B cell (primary cell): ENCODE measurements around the gene HACE1. TPM values are rescaled to one million over a fixed set of nuclear protein-coding genes. Genes with fewer than 3 reads are reported as not detected.

Source experiments
- ATAC-seq: fragments of 200-7000 bp; cut with Tn5 transposase; one replicate; pipeline ENCODE4 v1.10.0; 2021; ENCODE audit warnings: low read depth, mild to moderate bottlenecking, moderate number of reproducible peaks, moderate library complexity
- CTCF ChIA-PET: fragments of 350-600 bp; sonication (Branson Sonifier 250); formaldehyde crosslinking; loops from one replicate; lab custom pipeline; 2021; ENCODE audit warnings: antibody characterized with exemption, inconsistent platforms; lab: Charles Lee
- POLR2A ChIA-PET: fragments of 350-600 bp; sonication (Branson Sonifier 250); formaldehyde crosslinking; loops from one replicate; lab custom pipeline; 2021; ENCODE audit warnings: antibody characterized with exemption; lab: Charles Lee
- DNase-seq: peaks from one replicate; pipeline ENCODE4 v3.0.0; 2013
- H2AFZ ChIP-seq: 2 replicates; pipeline ENCODE4 v1.6.1; 2012; ENCODE audit warnings: mild to moderate bottlenecking, low read depth, low read length; ENCODE audit not compliant: insufficient read depth, poor library complexity, severe bottlenecking
- H3K27ac ChIP-seq, 2 donors: 1 replicate in 1 of 2; 2 replicates in 1 of 2; pipeline ENCODE4 v1.5.1; 2012 to 2013; ENCODE audit warnings: low read length in 2 of 2, mild to moderate bottlenecking in 2 of 2, moderate library complexity in 1 of 2
- H3K27me3 ChIP-seq, 4 experiments: fragments of 200-600 bp in 1 of 4; sonication (generic) in 1 of 4; replicated peaks in 1 of 4; 1 replicate in 2 of 4; 2 replicates in 2 of 4; pipeline versions ENCODE4 v1.6.1 to v1.7.0; 2013 to 2016; ENCODE audit warnings: low read length in 3 of 4, mild to moderate bottlenecking in 2 of 4, mixed read lengths in 1 of 4, moderate library complexity in 1 of 4; ENCODE audit not compliant: insufficient read depth in 4 of 4, control insufficient read depth in 3 of 4; ENCODE audit errors: control extremely low read depth in 1 of 4
- H3K36me3 ChIP-seq, 2 experiments: replicated peaks in 1 of 2; 1 replicate in 1 of 2; 2 replicates in 1 of 2; pipeline versions ENCODE4 v1.6.1 to v1.7.1; 2013; ENCODE audit warnings: low read length in 1 of 2; ENCODE audit not compliant: insufficient read depth in 2 of 2, control insufficient read depth in 1 of 2; ENCODE audit errors: control extremely low read depth in 1 of 2, extremely low read depth in 1 of 2
- H3K4me1 ChIP-seq, 2 donors: fragments of 200-600 bp in 1 of 2; sonication (generic) in 1 of 2; 1 replicate in 1 of 2; 2 replicates in 1 of 2; pipeline versions ENCODE4 v1.5.1 to v1.6.1; 2013 to 2017; ENCODE audit warnings: low read length in 2 of 2; ENCODE audit not compliant: control insufficient read depth in 2 of 2, insufficient read depth in 2 of 2
- H3K4me2 ChIP-seq: replicated peaks from 2 replicates; pipeline ENCODE3; 2012; ENCODE audit warnings: mild to moderate bottlenecking, low read depth, low read length; ENCODE audit not compliant: poor library complexity, severe bottlenecking
- H3K4me3 ChIP-seq, 5 experiments: fragments of 200-600 bp in 1 of 5; sonication (generic) in 1 of 5; 1 replicate in 3 of 5; 2 replicates in 2 of 5; pipeline versions ENCODE4 v1.5.1 to v1.7.0; 2011 to 2016; ENCODE audit warnings: low read length in 4 of 5, mild to moderate bottlenecking in 4 of 5, low read depth in 2 of 5, control low read depth in 1 of 5, moderate library complexity in 1 of 5; ENCODE audit not compliant: insufficient read depth in 1 of 5; ENCODE audit errors: control extremely low read depth in 1 of 5, extremely low read depth in 1 of 5
- H3K79me2 ChIP-seq: fragments of 200-600 bp; sonication (generic); one replicate; pipeline ENCODE4 v1.6.0; 2016; ENCODE audit warnings: low read length; ENCODE audit not compliant: control insufficient read depth, insufficient read depth
- H3K9ac ChIP-seq: fragments of 200-600 bp; sonication (generic); 2 replicates; pipeline ENCODE4 v1.6.1; 2017; ENCODE audit warnings: mild to moderate bottlenecking, low read length, moderate library complexity
- H3K9me3 ChIP-seq, 3 donors: one replicate each; pipeline versions ENCODE4 v1.6.1 to v1.7.1; 2013; ENCODE audit warnings: low read length in 2 of 3; ENCODE audit not compliant: control insufficient read depth in 2 of 3, insufficient read depth in 1 of 3; ENCODE audit errors: control extremely low read depth in 1 of 3
- H4K20me1 ChIP-seq: 2 replicates; pipeline ENCODE4 v1.6.0; 2012; ENCODE audit warnings: mild to moderate bottlenecking, low read length; ENCODE audit not compliant: insufficient read depth, control insufficient read depth, poor library complexity, severe bottlenecking
- H3K27ac Mint-ChIP-seq: one replicate; pipeline ENCODE4 v1.8.0; 2021; ENCODE audit warnings: mixed read lengths
- H3K27me3 Mint-ChIP-seq: one replicate; pipeline ENCODE4 v1.8.0; 2021; ENCODE audit warnings: mixed read lengths
- H3K4me1 Mint-ChIP-seq: one replicate; pipeline ENCODE4 v1.8.0; 2021; ENCODE audit warnings: mixed read lengths
- H3K4me3 Mint-ChIP-seq: one replicate; pipeline ENCODE4 v1.8.0; 2021; ENCODE audit warnings: mixed read lengths
- H3K9me3 Mint-ChIP-seq: one replicate; pipeline ENCODE4 v1.8.0; 2022; ENCODE audit warnings: mixed read lengths; ENCODE audit not compliant: insufficient read depth
- CTCF ChIP-seq: fragments of 200-600 bp; IDR thresholded peaks from one replicate; pipeline ENCODE4 v1.8.0; 2022; ENCODE audit warnings: antibody characterized with exemption, mild to moderate bottlenecking
- EZH2 ChIP-seq: IDR thresholded peaks from 2 replicates; pipeline ENCODE4 v1.6.1; 2012; ENCODE audit warnings: borderline replicate concordance, low read depth, mild to moderate bottlenecking, moderate library complexity, low read length; ENCODE audit not compliant: insufficient read depth, poor library complexity, severe bottlenecking
- WGBS: methylation state at CpG from one replicate; pipeline ENCODE4 v1.1.5; 2013; ENCODE audit warnings: missing lambda C conversion rate; ENCODE audit not compliant: insufficient coverage; 5-methylcytosine and 5-hydroxymethylcytosine counted together
- intact Hi-C: fragments of 100-400 bp; cut with micrococcal nuclease; formaldehyde crosslinking; loops from one replicate; pipeline ENCODE4 v1.10.0; 2022
- polyA plus RNA-seq: library from polyadenylated mRNA; depleted of rRNA; stranded (reverse); fragments of >200 nt; gene quantifications from 2 replicates; pipeline ENCODE4 v1.2.3, GENCODE V29; 2012
- total RNA-seq, 2 donors: library from RNA; stranded (reverse); fragments of 120-200 nt in 1 of 2; gene quantifications; 1 replicate in 1 of 2; 2 replicates in 1 of 2; pipeline versions ENCODE4 v1.2.3 to v1.2.4, GENCODE V29; 2013 to 2022

HACE1 gene
- total and polyA plus RNA-seq, 2 donors (not counting 1 experiment from before 2014, with no cell fraction given): 7.5 to 19.2 TPM

GRCh38 chr6:104710543-104711335, 149.0 kb downstream of the HACE1 start:
- ATAC-seq (no peak), DNase-seq (no peak)
- intact Hi-C loops: no loop called here
- WGBS: 100% methylated on average over 1 of the region's 4 CpGs
- Mint-ChIP-seq H3K4me1 (no peaks in the 10 kb centered on the region), H3K27ac (no peak overlapping the region), H3K27me3 (no peaks in the 10 kb centered on the region), H3K9me3 (no peaks in the 10 kb centered on the region), H3K4me3 (no peak overlapping the region)
- POLR2A ChIA-PET: no interaction called here
- Histone ChIP-seq H3K4me2 (no peak overlapping the region), H3K4me1 (no peaks in the 10 kb centered on the region), H3K27me3 (no peaks in the 10 kb centered on the region), H3K9ac (no peak overlapping the region), H3K4me3 (no peak overlapping the region), H3K9me3 (no peaks in the 10 kb centered on the region), H3K36me3 (no peaks in the 10 kb centered on the region), H2AFZ (no peak overlapping the region), H3K79me2 (no peaks in the 10 kb centered on the region), H4K20me1 (no peaks in the 10 kb centered on the region), H3K27ac (no peak overlapping the region)
- CTCF ChIA-PET: no interaction called here
- TF ChIP-seq EZH2 (no peak), CTCF (no peak)

GRCh38 chr6:104705916-104706442, 153.7 kb downstream of the HACE1 start:
- no peak for TF ChIP-seq EZH2
- no peak for TF ChIP-seq CTCF
- Histone ChIP-seq H3K27ac (no peak overlapping the region), H3K9me3 (no peaks in the 10 kb centered on the region), H4K20me1 (no peaks in the 10 kb centered on the region), H3K9ac (no peak overlapping the region), H3K4me1 (peaks cover 5 to 6% of the 10 kb centered on the region in 2 donors), H3K79me2 (no peaks in the 10 kb centered on the region), H3K27me3 (no peaks in the 10 kb centered on the region), H3K36me3 (no peaks in the 10 kb centered on the region), H2AFZ (no peak overlapping the region), H3K4me2 (no peak overlapping the region), H3K4me3 (no peak overlapping the region)
- DNase-seq (no peak), ATAC-seq (no peak)
- Mint-ChIP-seq H3K27ac (no peak overlapping the region), H3K4me1 (peaks cover 9% of the 10 kb centered on the region), H3K9me3 (no peaks in the 10 kb centered on the region), H3K4me3 (no peak overlapping the region), H3K27me3 (peaks cover 3% of the 10 kb centered on the region)
- no CpG with 5 or more reads among the region's 5 CpGs for WGBS
- POLR2A ChIA-PET: no interaction called here
- intact Hi-C loops: no loop called here
- CTCF ChIA-PET: no interaction called here
